ENCODE data around the gene MSN.
"Not testable (repeated sequence)": the region's sequence is repeated elsewhere in the genome, so short reads cannot be mapped to it uniquely, and the experiment has no call there.

The MSN gene

GRCh38 chrX:65720381-65720964, 53.0 kb downstream of the MSN start:
- DNase-seq (ENCODE audit: low read depth) = no peak

DNA sequence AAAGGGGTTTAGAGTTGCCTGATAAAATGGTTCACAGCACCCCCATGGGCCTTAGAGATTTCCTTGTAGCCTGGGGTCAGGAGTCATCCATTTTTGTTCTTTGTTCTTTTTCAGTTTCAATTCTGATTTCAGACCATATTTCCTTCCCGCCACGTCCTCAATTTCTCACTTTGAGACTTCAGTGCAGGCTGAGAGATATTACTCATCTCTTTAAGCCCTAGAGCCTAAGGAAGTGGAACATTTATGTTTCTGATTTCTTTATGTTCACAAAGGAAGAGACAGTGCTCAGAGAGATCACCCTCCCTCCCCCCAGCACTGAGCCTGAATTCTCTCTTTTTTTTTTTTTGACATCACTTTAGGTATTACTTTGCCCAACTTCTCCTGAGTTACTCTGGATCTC, 56.3 kb downstream of the MSN start:
- no peak for DNase-seq (ENCODE audit: low read depth)

DNA sequence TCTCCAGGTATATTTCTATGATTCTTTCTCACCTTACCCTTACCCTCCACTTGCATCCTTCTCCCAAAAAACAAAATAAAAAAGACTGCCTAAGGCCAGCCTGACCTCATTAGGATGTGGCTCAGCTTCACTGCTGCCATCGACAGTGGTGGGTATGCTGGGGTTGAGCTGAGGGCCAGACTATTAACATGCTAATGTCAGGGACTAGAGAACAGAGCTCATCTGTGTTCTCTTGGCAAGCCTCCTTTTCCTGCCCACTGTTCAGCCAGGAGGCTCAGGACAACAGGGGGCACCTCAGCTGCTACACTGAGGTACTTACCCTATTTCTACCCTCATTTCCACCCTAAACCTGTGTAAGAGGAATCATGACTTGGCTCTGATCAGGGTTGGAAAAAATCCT, 59.3 kb downstream of the MSN start:
- DNase-seq (ENCODE audit: low read depth) = no peak

DNA sequence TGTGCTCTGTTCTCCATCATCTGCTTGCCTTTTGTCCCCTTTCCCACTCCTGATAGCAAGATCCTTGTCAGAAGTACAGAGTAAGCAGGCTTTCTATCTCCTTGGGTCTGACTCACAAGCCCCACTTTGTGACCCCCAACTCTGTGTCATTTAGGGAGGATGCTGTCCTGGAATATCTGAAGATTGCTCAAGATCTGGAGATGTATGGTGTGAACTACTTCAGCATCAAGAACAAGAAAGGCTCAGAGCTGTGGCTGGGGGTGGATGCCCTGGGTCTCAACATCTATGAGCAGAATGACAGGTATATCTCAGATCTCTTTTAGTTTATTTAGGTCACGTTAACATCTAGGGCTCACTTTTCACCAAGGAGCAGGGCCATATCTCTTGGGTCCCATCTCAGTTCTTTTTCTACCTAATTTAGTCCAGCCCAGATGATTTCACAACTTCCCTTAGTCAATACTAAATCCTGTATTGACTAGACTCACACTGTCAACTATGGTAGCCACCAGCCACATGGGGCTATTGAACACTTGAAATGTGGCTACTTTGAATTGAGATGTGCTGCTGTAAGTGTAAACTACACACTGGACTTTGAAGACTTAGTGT, 64.3 kb downstream of the MSN start:
- DNase-seq (ENCODE audit: low read depth) = no peak

- DNase-seq (ENCODE audit: low read depth) = no peak
These were observed 73.5 kb downstream of the MSN start for GRCh38 chrX:65740909-65741308.

DNA sequence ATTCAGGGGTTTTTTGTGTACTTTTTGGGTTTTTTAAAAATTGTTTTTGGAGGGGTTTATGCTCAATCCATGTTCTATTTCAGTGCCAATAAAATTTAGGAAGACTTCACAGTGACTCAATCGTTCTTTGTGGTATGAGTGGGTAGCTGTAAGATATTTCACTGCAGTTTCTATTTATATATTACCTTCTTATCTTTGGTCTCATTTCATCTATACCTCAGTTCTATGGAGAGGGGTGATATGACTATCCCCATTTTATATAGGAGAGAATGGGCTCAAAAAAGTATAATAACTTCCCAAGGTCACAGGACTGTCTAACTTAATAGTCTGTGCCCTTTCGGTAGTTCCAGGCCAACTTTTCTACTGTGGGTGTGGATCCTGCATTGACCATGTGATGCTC, 74.4 kb downstream of the MSN start:
- no peak for DNase-seq (ENCODE audit: low read depth)

DNA sequence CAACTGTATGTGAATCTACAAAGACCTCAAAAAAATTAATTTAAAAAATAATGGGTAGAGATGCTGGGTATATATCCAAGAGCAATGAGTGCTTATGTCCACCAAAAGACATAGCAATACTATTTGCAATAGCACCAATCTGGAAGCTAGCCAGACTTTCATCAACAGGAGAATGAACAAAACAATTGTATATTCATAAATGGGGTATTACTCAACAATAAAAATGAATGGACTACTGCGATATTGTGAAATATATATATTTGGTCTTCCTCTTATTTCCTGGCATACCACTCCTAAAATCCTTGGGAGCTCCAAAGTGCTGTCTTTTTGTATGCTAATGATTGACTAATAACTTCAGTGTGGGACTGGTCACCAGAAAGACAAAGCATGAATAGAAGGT, 77.5 kb downstream of the MSN start:
- DNase-seq (ENCODE audit: low read depth) = peak; percentile 5

DNA sequence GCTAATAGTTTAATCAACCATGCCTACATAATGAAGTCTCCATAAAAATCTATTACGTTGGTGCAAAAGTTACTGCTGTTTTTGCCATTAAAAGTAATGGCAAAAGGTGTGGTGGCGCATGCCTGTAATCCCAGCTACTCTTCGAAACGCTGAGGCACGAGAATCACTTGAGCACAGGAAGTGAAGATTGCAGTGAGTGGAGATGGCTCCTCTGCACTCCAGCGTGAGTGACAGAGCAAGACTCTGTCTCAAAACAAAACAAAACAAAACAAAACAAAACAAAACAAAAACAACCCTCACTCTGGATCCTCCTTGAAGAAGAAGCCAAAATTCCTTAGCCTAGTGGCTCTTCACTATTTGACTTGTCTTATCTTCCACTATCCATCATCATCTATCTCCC, 78.0 kb downstream of the MSN start:
- no peak for DNase-seq (ENCODE audit: low read depth)

DNA sequence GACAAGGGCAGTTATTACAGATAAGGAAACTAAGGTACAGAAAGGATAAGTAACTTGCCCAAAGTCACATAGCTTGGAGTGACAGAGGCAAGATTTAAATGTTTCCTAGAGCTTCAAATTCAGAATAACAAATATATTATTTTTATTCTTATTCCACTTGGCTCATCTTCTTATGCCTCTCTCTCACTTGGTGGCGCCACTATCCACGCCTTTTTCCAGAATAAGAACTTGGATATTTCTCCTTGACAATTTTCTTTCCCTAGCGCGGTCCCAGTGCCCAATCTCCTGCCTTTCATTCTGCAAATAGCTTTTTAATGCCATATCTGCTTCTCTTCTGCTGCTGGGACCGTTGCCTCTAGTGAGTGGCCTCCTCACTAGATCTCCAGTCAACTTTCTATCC, 78.5 kb downstream of the MSN start:
- DNase-seq (ENCODE audit: low read depth) = no peak

DNA sequence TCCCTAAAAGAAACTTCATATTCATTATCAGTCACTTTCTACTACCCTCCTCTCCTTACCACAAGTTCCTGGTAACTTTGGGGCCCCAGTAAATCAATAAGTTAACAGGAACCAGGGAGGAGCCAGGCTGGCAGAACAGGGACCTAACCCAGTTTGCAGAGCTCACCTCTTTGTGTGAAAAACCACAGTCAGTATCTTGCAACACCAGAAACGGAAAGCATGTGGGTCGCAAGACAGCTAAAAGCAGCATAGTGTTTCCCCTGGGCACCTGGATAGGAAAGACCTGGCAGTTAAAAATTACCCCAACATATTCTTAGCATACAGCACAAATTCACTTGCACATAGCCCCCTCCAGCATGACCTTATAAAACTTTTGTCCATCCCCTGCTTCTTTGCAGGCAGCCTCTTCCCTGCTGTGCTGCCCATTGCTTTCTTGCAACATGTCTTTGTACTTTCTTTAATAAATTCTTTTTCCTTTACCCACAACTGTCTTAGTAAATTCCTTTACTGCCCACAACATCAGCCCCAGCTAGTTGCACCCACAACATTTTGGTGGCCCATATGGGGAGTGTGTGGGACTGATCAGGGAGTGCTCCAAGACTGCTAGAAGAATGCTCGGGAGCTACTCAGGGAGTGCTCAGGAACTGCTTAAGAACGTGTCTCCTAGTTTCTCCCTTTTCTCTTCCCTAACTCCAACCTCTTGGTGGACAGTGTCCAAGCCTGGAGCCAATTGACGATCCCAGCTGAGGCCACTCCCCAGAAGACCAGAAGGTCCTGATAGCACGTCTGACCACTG, 83.4 kb downstream of the MSN start:
- DNase-seq (ENCODE audit: low read depth) = no peak

DNA sequence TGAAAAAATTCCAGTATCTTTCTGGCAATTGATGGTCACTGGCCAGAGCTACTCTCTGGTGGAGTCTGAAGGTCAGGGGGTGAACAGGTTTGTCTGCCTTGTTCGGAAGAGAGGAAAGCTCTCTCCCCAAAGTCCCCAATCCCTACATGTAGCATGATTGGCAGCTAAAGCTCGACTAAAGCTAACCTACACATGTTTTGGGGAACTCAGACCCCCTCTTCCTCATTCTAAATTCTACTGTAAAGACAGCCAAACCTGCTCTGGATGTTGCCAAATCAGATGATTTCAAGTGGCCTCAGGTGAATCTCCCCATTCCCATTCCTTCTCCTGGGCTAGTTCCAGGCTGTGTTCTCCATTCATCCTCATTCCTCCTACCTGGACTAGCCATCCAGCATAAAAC, 84.1 kb downstream of the MSN start:
- no peak for DNase-seq (ENCODE audit: low read depth)

DNA sequence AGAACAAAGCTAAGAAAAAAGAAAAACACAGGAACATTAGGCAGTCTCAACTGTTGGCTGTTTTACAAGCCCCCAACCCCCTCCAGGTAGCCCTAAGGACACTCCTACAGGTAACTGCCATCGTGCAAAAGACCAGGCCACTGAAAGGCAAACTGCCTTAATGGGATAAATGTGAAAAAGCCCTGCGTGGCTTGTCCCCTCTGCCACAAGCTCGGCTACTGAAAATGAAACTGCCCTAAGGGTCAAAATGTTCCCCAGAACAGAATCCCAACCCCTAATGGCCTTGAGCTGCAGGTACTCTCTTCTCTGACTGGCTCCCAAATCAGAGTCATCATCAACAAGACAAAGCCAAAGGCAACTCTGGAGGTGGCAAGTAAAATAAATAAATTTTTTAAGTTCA, 84.8 kb downstream of the MSN start:
- DNase-seq (ENCODE audit: low read depth) = no peak

- no peak for DNase-seq (ENCODE audit: low read depth)
These were observed 88.3 kb downstream of the MSN start for GRCh38 chrX:65755786-65756185.

DNA sequence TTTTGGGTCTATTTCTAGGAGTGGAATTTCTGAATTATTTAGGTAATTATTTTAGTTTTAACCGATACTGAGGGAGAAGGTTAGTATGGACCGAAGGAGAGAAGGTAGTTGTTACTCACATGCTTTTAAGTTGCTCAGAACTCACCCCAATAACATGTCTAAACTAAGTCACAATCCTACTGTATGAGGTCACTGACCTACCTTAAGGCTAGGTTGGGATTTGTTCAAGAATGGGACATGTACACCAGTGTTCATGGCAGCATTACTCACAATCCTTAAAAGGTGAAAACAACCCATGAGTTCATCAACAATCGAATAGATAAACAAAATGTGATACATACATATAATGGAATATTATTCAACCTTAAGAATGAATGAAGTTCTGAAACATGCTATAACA, 90.5 kb downstream of the MSN start:
- DNase-seq (ENCODE audit: low read depth) = no peak

- DNase-seq (ENCODE audit: low read depth) = no peak
These were observed 91.1 kb downstream of the MSN start for GRCh38 chrX:65758505-65758904.

- not testable (repeated sequence) for DNase-seq (ENCODE audit: low read depth)
These were observed 92.1 kb downstream of the MSN start for GRCh38 chrX:65759525-65759924.

DNA sequence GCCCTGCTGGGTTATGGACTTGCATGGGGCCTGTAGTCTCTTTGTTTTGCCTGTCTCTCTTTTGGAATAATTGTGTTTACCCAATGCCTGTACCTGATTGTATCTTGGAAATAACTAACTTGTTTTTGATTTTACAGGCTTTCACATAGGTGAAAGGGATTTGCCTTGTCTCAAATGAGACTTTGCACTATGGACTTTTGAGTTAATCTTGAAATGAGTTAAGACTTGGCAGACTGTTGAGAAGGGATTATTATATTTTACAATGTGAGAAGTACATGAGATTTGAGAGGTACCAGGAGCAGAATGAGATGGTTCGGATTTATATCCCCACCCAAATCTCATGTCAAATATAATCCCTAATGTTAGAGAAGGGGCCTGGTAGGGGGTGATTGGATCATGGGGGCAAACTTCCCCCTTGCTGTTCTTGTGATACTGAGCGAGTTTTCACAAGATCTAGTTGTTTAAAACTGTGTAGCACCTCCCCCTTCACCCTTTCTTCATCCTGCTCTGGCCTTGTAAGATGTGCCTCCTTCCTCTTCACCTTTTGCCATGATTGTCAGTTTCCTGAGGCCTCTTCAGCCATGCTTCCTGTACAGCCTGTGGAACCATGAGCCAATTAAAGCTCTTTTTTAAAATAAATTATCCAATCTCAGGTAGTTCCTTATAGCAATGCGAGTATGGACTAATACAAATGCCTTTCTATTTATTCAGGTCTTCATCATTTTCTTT, 102.3 kb downstream of the MSN start:
- DNase-seq (ENCODE audit: low read depth) = no peak

DNA sequence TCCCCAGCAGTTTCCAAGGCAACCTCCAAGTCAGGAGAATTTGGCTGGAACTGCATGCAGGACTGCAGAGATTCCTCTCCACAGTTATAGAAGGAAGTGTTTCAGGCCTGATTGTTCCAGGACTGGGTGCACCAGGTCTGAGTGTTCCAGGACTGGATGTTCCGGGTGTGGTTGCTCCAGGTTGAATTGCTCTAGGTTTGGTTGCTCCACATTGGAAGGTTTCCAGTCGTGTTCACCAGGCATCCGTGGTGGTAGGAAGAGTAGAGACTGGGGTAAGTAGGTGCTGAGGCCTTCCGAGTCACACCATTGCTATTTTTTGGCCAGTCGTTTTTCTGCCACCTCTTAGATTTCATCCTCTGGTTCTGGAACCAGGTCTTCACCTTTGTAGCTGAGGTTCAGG, 105.4 kb downstream of the MSN start:
- DNase-seq (ENCODE audit: low read depth) = no peak

GRCh38 chrX:65781845-65782244, 114.4 kb downstream of the MSN start:
- DNase-seq (ENCODE audit: low read depth) = no peak

DNA sequence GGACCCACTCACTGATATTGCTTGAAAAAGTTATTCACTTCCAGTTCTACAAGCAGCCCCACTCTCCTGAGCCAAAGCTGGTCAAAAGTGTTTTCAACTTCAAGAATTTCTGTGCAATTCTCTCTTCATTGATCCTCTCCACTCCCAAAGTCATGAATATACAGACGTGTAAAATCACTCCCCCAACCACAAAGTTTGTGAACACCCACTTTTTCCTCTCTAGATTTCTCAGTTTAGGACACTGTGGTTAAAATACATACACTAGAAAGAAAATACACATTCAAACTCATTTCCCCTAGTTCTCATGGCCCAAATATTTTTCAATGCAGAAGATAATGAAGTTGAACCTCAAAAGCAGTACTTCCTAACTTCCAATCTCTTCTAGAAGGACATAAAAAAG, 116.3 kb downstream of the MSN start:
- DNase-seq (ENCODE audit: low read depth) = no peak
